A172 (cell line): ENCODE measurements around the gene SGSH. TPM values are rescaled to one million over a fixed set of nuclear protein-coding genes. Genes with fewer than 3 reads are reported as not detected.
"Not testable (repeated sequence)": the region's sequence is repeated elsewhere in the genome, so short reads cannot be mapped to it uniquely, and the experiment has no call there.

ENCODE experiments used
- DNase-seq: peaks from one replicate; pipeline ENCODE4 v3.0.0-alpha.2; 2015; ENCODE audit warnings: low spot score
- total RNA-seq: library from RNA; depleted of rRNA; stranded (reverse); fragments of >200 nt; shearing (Covaris generic); gene quantifications from 2 replicates; pipeline ENCODE4 v1.2.3, GENCODE V29; 2014

The SGSH gene
- total RNA-seq, 1 experiment from 2014 or later, result 16.5 TPM

DNA sequence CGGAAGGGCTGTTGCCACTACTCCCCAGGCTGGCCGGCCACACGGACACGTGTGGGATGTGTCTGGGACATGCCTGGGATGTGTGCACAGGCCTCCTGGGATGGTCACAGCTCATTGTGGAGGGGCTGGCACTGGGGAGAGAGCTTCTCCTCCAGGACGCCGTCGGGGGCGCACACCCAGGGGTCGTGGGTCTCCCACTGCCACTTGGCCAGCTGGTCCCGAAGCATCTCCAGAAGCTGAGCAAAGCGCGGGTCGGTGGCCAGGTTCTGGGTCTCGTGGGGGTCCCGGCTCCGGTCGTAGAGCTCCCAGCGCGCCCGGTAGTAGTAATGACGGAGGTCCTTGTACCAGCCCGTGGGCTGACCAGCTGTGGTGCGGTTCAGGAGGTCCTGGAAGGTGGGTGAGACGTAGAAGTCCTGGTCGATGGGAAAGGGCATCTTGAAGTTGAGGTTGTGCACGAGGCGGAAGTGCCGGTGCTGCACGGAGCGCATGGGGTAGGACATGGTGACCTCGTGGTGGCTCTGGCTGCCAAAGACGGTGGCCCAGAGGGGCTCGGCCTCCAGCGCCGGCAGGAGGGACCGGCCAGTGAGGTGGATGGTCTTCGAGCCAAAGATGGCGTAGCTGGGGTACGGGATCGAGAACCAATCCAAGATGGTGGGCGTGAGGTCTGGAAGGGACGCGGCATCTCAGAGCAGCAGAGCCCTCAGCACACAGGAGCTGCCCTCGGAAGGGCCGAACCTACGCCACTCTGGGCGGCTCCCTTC, 9.6 kb downstream of the SGSH start:
- DNase-seq, result no peak

DNA sequence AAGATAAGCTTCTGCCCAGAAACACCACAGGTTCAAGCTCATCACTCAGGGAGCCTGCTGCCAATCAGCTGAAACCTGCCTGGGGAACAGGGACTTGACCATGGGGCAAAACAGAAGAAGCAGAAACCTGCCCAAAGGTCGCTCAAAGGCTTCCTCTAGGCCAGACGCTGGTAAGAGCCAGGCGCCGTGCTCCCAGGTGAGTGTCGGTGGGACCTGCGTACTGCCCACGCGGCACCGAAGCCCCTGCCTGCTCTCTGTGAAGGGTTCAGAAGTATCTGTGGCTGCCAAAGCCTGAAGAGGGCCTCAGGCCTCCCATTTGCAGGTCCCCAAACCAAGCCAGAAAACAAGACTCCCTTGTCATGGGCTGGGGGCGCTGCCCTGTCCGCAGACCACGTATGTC, 10.4 kb downstream of the SGSH start:
- DNase-seq, result no peak

DNA sequence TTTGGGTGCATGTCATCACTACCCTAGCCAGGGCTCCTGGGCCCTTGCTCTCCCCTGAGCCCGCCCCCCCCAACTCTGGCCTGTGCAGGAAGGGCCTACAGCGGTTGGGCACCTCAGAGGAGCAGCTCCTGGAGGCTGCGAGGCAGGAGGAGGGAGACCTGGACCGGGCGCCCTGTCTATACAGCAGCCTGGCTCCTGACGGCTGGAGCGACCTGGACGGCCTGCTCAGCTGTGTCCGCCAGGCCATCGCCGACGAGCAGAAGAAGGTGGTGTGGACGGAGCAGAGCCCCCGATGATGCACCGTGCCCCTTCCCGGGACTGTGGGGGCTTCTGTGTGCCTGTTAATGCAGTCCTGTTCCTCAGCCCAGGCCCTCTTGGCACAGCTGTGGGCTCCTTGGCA, 12.1 kb downstream of the SGSH start:
- no peak for DNase-seq

DNA sequence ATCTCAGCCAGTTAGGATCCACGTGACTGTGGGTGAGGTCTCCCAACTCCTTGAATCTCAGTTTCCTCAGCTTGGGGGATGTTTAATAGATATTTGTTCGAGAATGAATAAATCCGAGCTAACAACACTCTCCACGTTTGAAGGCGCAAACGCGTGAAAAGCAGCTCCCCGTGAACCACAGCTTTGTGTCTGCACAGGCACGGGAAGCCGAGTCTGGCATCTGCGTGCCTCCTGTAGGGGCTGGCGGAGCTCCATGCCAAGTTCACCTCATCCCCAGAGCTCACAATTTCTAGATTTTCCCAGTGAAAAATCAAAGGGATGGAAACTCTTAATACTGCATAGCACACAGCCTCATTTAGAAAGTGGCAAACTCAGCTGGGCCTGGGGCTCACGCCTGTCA, 14.3 kb downstream of the SGSH start:
- no peak for DNase-seq

DNA sequence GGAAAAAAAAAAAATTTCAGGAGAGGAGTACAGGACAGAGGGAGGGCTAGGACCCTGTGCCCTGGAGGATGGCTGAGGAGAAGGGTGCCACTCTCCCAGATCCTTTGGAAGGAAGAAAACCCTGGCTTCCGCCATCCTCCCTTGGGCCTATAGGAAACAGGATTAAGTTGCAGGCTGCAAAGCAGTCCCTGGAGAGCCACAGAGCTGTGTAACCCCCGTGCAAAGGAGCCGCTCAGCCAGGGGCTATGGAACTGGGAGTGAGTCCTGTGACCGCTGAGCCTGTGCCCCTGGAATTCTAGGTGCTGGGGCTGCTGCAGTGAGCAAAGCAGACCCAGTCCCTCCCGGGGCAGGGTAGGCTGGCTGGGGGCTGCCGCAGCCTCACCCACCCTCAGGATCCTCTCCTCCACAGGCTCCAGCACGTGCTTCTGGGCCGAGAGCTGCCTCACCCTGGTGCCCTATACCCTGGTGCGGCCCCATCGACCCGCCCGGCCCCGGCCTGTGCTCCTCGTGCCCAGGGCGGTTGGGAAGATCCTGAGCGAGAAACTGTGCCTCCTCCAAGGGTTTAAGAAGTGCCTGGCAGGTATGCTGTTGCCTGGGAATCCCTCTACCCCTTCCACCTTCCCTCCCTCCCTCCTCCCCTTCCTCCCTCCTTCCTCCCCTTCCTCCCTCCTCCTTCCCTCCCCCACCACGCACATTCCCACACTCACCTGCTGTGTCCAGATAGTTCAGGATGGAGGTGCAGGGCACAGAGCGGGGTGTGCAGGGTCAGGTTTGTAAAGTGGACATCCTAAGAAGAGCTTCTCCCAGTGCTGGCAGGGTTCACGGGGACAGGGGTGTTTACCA, 15.3 kb downstream of the SGSH start:
- DNase-seq, result no peak

DNA sequence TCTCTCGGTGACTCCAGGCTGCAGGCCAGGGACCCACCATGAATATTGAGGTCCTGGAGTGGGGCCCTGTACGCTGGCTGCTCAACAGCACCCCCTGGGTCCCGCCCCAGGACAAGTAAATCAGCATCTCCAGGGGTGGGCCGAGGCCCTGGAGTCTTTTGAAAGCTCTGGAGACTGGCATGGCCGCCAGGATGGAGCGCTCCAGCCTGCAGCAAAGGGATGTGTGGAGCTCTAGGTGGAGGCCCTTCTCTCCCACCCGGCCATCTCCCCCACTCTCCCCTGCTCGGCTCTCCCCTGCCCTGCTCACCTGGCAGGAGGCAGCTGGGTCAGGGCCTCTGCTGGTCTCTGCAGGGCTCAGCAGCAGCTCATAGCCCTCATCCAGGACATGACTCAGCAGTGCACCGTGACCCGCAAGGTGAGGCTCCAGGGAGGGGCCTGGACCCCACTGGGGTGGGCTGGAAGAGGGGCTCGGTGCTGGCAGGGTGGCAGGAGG, 16.6 kb downstream of the SGSH start:
- DNase-seq, result no peak

DNA sequence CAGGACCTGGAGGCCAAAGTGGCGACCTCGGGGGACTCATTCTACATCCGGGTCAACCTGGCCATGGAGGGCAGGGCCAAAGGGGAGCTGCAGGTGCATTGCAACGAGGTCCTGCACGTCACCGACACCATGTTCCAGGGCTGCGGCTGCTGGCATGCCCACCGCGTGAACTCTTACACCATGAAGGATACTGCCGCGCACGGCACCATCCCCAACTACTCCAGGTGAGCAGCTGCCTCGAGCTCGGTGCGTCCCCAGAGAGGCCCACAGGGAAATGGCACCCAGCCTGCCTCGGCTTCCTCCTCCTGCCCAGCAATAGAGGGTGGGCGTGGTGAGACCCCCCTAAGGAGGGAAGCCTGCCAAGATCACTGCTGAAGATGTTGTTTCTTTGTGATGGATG, 17.9 kb downstream of the SGSH start:
- no peak for DNase-seq

DNA sequence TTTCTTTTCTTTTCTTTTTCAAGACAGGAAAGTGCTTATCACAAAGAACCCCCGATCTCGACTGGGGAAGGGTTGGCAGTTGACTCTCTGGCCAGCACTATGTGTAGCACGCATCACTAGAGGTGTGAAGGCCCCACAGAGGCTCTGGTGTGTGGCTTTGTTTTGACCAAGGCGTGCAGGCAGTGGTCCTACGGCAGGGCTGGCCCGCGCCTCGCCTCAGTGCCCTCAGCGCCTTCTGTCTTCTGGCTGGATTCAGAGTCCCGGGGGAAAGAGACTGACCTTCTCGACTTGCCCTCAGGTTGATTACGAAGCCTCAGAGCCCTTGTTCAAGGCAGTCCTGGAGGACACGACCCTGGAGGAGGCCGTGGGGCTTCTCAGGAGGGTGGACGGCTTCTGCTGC, 18.7 kb downstream of the SGSH start:
- DNase-seq, result no peak

DNA sequence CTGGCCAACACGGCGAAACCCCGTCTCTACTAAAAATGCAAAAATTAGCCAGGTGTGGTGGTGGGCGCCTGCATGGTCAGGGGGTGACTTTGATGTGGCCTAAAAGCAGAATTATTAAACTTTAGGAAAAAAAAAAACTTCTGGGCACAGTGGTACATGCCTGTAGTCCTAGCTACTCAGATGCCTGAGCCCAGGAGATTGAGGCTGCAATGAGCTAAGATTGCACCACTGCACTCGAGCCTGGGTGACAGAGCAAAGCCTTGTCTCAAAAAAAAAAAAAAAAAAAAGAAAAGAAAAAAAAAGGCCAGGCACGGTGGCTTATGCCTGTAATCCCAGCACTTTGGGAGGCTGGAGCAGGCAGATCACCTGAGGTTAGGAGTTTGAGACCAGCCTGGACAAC, 20.8 kb downstream of the SGSH start:
- not testable (repeated sequence) for DNase-seq

DNA sequence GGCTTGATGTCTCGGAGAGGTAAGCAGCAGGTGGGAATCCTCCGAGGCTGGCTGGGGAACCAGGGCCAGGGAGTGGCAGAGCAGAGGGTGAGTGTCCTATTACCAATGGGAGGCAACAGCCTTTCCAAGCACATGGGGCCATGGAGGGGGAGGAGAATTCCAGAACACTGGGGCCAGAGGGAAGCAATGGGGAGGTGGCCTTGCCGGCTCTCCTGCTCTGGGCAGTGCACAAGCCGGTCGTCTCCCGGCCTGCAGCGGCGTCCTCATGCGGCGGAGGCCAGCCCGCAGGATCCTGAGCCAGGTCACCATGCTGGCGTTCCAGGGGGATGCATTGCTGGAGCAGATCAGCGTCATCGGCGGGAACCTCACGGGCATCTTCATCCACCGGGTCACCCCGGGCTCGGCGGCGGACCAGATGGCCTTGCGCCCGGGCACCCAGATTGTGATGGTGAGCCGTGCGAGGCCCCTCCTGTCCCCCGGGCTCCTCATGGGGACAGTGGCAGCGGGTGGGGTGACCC, 21.9 kb downstream of the SGSH start:
- no peak for DNase-seq

DNA sequence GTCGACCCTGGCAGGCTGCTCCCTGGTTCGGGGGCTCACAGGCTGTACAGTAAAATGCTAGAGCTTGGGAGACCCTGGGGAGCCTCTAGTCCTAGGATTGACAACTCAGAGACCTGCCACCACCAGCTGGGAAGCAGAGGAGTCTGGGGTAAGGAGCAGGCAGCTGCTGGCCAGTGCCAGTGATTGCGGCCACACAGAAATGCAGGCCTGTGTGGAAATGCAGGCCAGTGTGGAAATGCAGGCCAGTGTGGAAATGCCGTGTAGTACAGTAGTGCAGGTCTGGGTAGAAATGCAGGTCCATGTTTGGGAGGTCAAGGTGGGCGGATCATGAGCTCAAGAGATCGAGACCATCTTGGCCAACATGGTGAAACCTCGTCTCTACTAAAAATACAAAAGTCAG, 23.5 kb downstream of the SGSH start:
- no peak for DNase-seq

DNA sequence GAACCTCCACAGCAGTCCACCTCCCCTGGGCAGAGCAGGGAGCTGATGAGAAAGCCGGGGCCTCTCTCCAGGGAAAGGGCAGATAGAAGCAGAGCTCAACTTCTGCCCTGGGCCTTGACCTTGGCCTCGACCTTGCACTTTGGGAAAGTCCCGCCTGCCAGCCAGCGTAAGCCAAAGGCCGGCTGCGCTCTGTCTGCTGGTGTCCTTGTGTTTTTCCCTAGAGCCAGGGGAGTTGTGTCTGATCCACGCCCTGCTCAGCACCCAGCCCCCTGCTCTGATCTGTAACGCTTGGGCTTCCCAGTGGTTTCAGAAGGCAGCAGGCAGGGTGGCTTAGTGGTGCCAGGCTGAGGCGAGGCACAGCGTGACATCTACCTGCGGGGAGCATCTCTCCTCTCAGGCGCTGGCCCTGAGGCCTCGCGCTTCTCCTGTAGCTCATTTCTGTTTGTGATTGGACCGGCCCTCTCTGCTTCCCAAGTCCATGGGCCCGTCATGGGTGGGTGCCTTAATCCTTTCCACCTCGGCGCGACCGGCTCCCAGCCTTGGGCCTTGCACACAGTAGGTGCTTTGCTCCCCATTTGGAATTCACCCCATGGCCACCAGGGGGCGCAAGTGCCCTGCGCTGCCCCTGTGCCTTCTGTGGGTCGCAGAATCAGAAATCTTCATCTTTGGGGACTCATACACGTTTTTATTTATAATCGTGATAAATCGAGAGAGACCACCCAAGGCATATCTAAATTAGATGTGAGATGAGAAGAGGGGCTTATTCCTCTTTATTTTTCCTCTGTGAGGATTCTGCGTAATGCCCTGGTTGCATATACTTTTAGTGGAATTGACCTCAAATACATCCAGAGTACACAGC, 24.2 kb downstream of the SGSH start:
- no peak for DNase-seq

DNA sequence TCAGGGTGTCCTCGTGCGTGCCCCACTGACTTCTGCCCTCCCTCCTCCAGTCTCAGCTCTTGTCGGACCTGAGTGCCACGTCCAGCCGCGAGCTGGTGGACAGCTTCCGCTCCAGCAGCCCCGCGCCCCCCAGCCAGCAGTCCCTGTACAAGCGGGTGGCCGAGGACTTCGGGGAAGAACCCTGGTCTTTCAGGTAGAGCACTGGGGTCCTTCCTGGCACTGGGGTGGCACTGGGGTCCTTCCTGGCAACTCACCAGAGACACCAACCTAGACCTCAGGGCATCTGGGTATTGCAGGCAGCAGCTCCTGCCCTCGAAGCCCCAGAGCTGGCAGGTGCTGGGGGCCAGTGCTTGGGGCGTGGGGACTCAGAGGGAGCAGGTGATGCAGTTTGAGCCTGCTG, 25.0 kb downstream of the SGSH start:
- DNase-seq, result no peak

DNA sequence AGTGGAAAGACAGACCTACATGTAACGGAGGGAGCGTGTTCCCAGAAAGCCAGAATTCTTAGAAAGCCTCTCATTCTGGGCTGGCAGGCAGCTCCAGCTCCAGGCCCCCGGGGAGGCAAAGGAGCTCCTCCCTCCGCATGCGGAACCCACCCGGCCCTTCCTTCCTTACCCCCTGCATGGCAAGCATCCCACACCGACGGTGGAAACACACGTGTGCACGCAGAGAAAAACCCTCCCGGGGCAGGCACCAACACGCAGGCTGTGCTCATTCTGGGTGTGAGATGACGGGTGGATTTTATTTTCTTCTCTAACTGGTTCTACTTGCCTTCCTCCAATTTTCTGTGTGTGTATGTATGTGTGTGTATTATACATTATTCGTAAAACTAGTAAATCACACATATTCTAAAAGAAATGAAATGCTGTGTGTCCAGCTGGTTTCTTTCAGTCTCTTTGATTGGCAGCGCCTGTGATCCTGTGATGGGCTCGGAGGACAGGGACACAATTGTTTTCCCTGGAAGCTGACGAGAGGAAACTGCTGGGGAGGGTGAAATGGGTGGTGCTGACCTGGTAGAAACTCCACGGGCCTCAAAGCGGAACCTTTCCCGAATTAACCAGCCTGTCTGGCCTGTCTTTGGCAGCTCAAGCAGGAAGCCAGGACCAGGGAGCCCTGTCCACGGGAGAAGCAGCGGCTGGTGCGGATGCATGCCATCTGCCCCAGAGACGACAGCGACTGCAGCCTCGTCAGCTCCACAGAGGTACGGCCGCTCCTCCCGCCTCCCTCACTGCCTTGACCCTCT, 28.1 kb downstream of the SGSH start:
- DNase-seq, result no peak

DNA sequence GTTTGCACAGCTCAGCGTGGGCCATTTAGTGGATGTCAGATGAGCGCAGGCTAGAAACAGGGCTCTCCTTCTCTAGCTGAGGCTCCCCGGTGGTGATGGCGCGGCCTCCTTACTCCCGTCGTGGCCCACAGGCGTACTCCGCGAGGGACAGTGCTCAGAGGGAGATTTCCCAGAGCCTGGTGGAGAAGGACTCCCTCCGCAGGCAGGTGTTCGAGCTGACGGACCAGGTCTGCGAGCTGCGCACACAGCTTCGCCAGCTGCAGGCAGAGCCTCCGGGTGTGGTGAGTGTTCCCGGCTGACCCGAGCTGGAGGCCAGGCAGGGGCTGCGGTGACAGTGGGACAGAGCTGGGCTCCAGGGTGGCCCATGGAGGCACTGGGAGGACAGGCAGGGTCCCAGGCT, 28.9 kb downstream of the SGSH start:
- no peak for DNase-seq

DNA sequence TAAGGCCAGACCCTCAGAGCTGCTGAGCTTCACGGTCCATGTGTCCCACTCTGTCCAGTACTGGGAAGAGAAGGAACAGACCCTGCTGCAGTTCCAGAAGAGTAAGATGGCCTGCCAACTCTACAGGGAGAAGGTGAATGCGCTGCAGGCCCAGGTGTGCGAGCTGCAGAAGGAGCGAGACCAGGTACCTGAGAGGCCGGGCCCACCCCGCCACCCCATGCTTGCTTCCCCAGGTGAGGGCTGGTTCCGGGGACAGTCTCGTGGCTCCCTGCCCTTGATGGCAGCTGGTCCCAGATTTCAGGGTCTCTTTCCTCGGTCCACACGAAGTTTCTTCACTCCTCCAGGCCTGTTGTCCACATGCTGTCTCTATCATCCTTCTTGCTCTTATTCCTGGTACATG, 29.4 kb downstream of the SGSH start:
- DNase-seq, result no peak

DNA sequence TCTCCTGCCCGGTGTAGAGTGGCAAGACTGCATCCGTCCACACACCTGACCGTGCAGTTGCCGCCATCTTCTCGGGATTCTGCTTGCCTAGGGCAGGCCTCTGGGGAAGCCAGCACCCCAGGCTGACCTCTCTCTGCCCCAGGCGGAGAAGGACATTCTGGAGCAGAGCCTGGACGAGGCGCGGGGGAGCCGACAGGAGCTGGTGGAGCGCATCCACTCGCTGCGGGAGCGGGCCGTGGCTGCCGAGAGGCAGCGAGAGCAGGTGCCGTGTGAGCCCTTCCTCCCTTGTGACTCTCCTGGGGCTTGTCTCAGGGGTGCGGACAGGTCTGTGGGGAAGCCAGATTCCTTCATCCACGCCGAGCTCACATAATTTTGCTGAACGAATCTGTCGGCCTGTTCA, 30.5 kb downstream of the SGSH start:
- DNase-seq, result no peak

DNA sequence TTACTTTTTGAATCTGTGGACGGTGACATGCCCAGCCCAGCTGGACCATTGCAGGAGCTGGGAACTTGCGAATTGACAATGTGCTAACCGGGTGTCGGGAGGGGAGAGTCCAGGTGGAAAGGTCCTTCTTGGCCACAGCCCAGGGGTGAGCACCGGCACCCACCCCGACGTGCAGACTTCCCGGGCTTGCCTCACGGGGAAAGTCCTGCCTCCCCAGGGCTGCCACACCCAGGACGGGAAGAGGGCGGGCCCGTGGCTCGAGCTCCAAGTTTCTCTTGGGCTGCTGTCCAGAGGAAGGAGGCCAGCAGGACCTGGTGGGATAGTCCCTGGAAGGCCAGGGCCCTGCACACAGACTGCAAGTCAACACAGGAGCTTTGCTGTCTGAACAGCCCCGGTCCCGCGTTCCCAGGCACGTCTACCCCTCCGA, 32.6 kb downstream of the SGSH start:
- peak; percentile 48 for DNase-seq

DNA sequence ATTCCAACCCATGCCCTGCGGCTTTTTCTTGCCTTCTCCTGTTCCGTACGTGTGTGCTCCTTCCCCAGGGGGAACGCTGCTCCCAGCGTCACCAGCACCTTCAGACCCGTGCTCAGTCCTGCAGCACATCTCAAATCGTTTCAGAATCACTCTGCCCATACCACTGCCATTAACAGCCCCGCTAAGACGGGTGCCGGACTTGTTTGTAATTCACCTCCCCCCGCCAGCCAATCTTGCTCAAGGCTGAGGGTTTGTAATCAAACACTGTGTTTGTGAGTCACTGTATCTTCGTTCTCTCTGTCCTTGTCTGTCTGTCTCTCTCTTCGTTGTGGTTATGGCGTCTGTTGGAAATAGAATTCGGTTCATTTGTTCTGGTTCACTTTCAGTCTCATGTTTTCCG, 33.0 kb downstream of the SGSH start:
- DNase-seq, result peak; percentile 25

DNA sequence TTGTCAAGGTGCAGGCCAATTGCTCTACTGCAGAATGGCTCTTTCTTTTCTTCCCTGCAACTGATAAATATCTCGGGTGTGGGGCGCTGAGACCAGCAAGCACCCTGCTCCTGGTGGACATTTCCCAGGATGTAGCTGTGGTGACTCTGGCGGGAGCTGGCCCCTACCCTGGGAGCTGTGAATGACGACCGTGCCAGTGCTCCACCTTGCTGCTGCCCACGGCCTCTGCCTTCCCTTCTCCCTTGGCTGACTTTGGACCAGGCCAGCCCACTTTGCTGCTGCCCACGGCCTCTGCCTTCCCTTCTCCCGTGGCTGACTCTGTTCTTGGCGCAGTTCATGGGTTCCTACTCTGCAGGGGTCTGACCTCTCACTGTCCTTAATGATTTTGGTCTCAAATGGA, 34.2 kb downstream of the SGSH start:
- no peak for DNase-seq

DNA sequence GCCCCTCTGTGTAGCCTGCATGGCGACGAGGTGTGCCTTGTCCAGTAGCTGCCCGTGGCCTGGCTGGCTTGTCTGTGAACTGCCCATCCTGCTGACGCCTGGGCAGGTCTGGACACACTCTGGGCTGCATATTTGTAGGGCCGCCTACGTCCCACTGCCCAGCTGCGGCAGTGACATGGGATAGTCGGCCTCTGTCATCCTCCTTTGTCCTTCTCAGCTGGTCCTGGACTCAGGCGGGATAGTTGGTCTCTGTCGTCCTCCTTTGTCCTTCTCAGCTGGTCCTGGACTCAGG, 35.8 kb downstream of the SGSH start:
- DNase-seq, result no peak
